ENCODE data around the gene SH3RF3.

The SH3RF3 gene

GRCh38 chr2:109242654-109243331 is 113.8 kb downstream of the SH3RF3 start:
- DNase-seq (ENCODE audit: low read depth): no peak

- DNase-seq (ENCODE audit: low read depth): no peak
Measured at GRCh38 chr2:109243526-109244303, 114.7 kb downstream of the SH3RF3 start.

GRCh38 chr2:109244304-109244582 is 115.2 kb downstream of the SH3RF3 start:
- no peak for DNase-seq (ENCODE audit: low read depth)

GRCh38 chr2:109244750-109245382 is 115.9 kb downstream of the SH3RF3 start:
- no peak for DNase-seq (ENCODE audit: low read depth)

GRCh38 chr2:109246176-109246575 is 117.2 kb downstream of the SH3RF3 start:
- DNase-seq (ENCODE audit: low read depth): no peak

GRCh38 chr2:109246616-109247015 is 117.6 kb downstream of the SH3RF3 start:
- DNase-seq (ENCODE audit: low read depth): no peak

GRCh38 chr2:109247340-109247739 is 118.3 kb downstream of the SH3RF3 start:
- no peak for DNase-seq (ENCODE audit: low read depth)

- no peak for DNase-seq (ENCODE audit: low read depth)
Measured at GRCh38 chr2:109247812-109248211, 118.8 kb downstream of the SH3RF3 start.

GRCh38 chr2:109248590-109248989 is 119.6 kb downstream of the SH3RF3 start:
- DNase-seq (ENCODE audit: low read depth): no peak

GRCh38 chr2:109253217-109253616 is 124.2 kb downstream of the SH3RF3 start:
- DNase-seq (ENCODE audit: low read depth): no peak

GRCh38 chr2:109254174-109254904 is 125.3 kb downstream of the SH3RF3 start:
- DNase-seq (ENCODE audit: low read depth): no peak

- DNase-seq (ENCODE audit: low read depth): no peak
Measured at GRCh38 chr2:109255654-109256053, 126.6 kb downstream of the SH3RF3 start.

GRCh38 chr2:109256111-109256510 is 127.1 kb downstream of the SH3RF3 start:
- DNase-seq (ENCODE audit: low read depth): no peak

- DNase-seq (ENCODE audit: low read depth): no peak
Measured at GRCh38 chr2:109256921-109257320, 127.9 kb downstream of the SH3RF3 start.

- DNase-seq (ENCODE audit: low read depth): no peak
Measured at GRCh38 chr2:109257653-109258052, 128.6 kb downstream of the SH3RF3 start.

- DNase-seq (ENCODE audit: low read depth): no peak
Measured at GRCh38 chr2:109258376-109258775, 129.4 kb downstream of the SH3RF3 start.

- no peak for DNase-seq (ENCODE audit: low read depth)
Measured at GRCh38 chr2:109258905-109259540, 130.0 kb downstream of the SH3RF3 start.

- no peak for DNase-seq (ENCODE audit: low read depth)
Measured at GRCh38 chr2:109259671-109260070, 130.7 kb downstream of the SH3RF3 start.

- DNase-seq (ENCODE audit: low read depth): no peak
Measured at GRCh38 chr2:109260116-109260855, 131.3 kb downstream of the SH3RF3 start.

GRCh38 chr2:109260886-109261700 is 132.1 kb downstream of the SH3RF3 start:
- DNase-seq (ENCODE audit: low read depth): no peak
